ENCODE data around the gene ELOVL7. TPM values are rescaled to one million over a fixed set of nuclear protein-coding genes. Genes with fewer than 3 reads are reported as not detected.

ELOVL7 gene
- total RNA-seq, 2 donors from 2014 or later = 2.7 to 5.9 TPM

GRCh38 chr5:60852317-60852716, 8.2 kb upstream of the ELOVL7 start:
- no peaks in the 10 kb centered on the region for H3K9me3 Mint-ChIP-seq
- no peak for DNase-seq

GRCh38 chr5:60851626-60852025, 7.6 kb upstream of the ELOVL7 start:
- Mint-ChIP-seq H3K9me3 (no peaks in the 10 kb centered on the region), H3K4me1 (ENCODE audit: low read depth) (no peaks in the 10 kb centered on the region), H3K27ac (no peak overlapping the region), H3K4me3 (no peak overlapping the region), H3K27me3 (ENCODE audit: low read depth) (peaks cover 2% of the 10 kb centered on the region), H3K36me3 (ENCODE audit: insufficient read depth in 2 of 2) (no peaks in the 10 kb centered on the region)
- ATAC-seq (replicated peaks in 1 of 2) = no peak
- DNase-seq = no peak

More at GRCh38 chr5:60852317-60852716, 8.2 kb upstream of the ELOVL7 start:
- Mint-ChIP-seq H3K4me1 (ENCODE audit: low read depth) (no peaks in the 10 kb centered on the region), H3K4me3 (no peak overlapping the region), H3K27me3 (ENCODE audit: low read depth) (no peaks in the 10 kb centered on the region), H3K36me3 (ENCODE audit: insufficient read depth in 2 of 2) (no peaks in the 10 kb centered on the region), H3K27ac (no peak overlapping the region)
- no peak for ATAC-seq (replicated peaks in 1 of 2)

- H3K27me3 Mint-ChIP-seq (ENCODE audit: low read depth) = peaks cover 46% of the 10 kb centered on the region
- no peak overlapping the region for H3K4me3 Mint-ChIP-seq
- no peaks in the 10 kb centered on the region for H3K9me3 Mint-ChIP-seq
- peaks cover 1 to 4% of the 10 kb centered on the region in 2 donors for H3K36me3 Mint-ChIP-seq (ENCODE audit: insufficient read depth in 2 of 2)
- H3K4me1 Mint-ChIP-seq (ENCODE audit: low read depth) = peaks cover 7% of the 10 kb centered on the region
- peak overlapping the region; percentile 1 for H3K27ac Mint-ChIP-seq
- ATAC-seq (replicated peaks in 1 of 2) = no peak
- DNase-seq = no peak
Observed at GRCh38 chr5:60846298-60846697, 2.2 kb upstream of the ELOVL7 start.

GRCh38 chr5:60843386-60843935, 608 bp downstream of the ELOVL7 start:
- peak; percentile 24 to 43 for ATAC-seq (replicated peaks in 1 of 2)
- Mint-ChIP-seq H3K9me3 (no peaks in the 10 kb centered on the region), H3K27ac (no peak overlapping the region), H3K36me3 (ENCODE audit: insufficient read depth in 2 of 2) (peaks cover 1 to 4% of the 10 kb centered on the region in 2 donors), H3K4me1 (ENCODE audit: low read depth) (peaks cover 7% of the 10 kb centered on the region), H3K4me3 (peak overlapping the region; percentile 76 to 92), H3K27me3 (ENCODE audit: low read depth) (peaks cover 56% of the 10 kb centered on the region)
- peak; percentile 25 to 33 for DNase-seq

- Mint-ChIP-seq H3K27me3 (ENCODE audit: low read depth) (peaks cover 56% of the 10 kb centered on the region), H3K36me3 (ENCODE audit: insufficient read depth in 2 of 2) (peaks cover 1 to 4% of the 10 kb centered on the region in 2 donors), H3K27ac (no peak overlapping the region), H3K4me1 (ENCODE audit: low read depth) (peaks cover 7% of the 10 kb centered on the region), H3K4me3 (peak overlapping the region; percentile 76 to 92), H3K9me3 (no peaks in the 10 kb centered on the region)
- ATAC-seq (replicated peaks in 1 of 2) (no peak), DNase-seq (no peak)
Observed at GRCh38 chr5:60842871-60843385, 1.1 kb downstream of the ELOVL7 start.

- Mint-ChIP-seq H3K36me3 (ENCODE audit: insufficient read depth in 2 of 2) (peaks cover 1 to 4% of the 10 kb centered on the region in 2 donors), H3K4me3 (no peak overlapping the region), H3K9me3 (no peaks in the 10 kb centered on the region), H3K4me1 (ENCODE audit: low read depth) (peaks cover 7% of the 10 kb centered on the region), H3K27ac (no peak overlapping the region), H3K27me3 (ENCODE audit: low read depth) (peaks cover 51% of the 10 kb centered on the region)
- ATAC-seq (replicated peaks in 1 of 2) (no peak), DNase-seq (no peak)
Observed at GRCh38 chr5:60841361-60841760, 2.7 kb downstream of the ELOVL7 start.

- Mint-ChIP-seq H3K27me3 (ENCODE audit: low read depth) (peaks cover 8% of the 10 kb centered on the region), H3K4me3 (no peak overlapping the region), H3K36me3 (ENCODE audit: insufficient read depth in 2 of 2) (no peaks in the 10 kb centered on the region), H3K9me3 (no peaks in the 10 kb centered on the region), H3K27ac (no peak overlapping the region), H3K4me1 (ENCODE audit: low read depth) (no peaks in the 10 kb centered on the region)
- no peak for ATAC-seq (replicated peaks in 1 of 2)
- no peak for DNase-seq
Observed at GRCh38 chr5:60836131-60836530, 7.9 kb downstream of the ELOVL7 start.

- Mint-ChIP-seq H3K27me3 (ENCODE audit: low read depth) (peaks cover 7% of the 10 kb centered on the region), H3K9me3 (no peaks in the 10 kb centered on the region), H3K4me1 (ENCODE audit: low read depth) (peaks cover 5% of the 10 kb centered on the region), H3K27ac (no peak overlapping the region), H3K4me3 (no peak overlapping the region), H3K36me3 (ENCODE audit: insufficient read depth in 2 of 2) (no peaks in the 10 kb centered on the region)
- DNase-seq (no peak), ATAC-seq (replicated peaks in 1 of 2) (no peak)
Observed at GRCh38 chr5:60835554-60835953, 8.5 kb downstream of the ELOVL7 start.

- DNase-seq (no peak), ATAC-seq (replicated peaks in 1 of 2) (no peak)
- H3K27ac Mint-ChIP-seq = no peak overlapping the region
- no peak overlapping the region for H3K4me3 Mint-ChIP-seq
- no peaks in the 10 kb centered on the region for H3K9me3 Mint-ChIP-seq
- H3K36me3 Mint-ChIP-seq (ENCODE audit: insufficient read depth in 2 of 2) = no peaks in the 10 kb centered on the region
- no peaks in the 10 kb centered on the region for H3K27me3 Mint-ChIP-seq (ENCODE audit: low read depth)
- peaks cover 19% of the 10 kb centered on the region for H3K4me1 Mint-ChIP-seq (ENCODE audit: low read depth)
Observed at GRCh38 chr5:60833520-60833919, 10.5 kb downstream of the ELOVL7 start.

- Mint-ChIP-seq H3K27ac (peak overlapping the region; percentile 91), H3K27me3 (ENCODE audit: low read depth) (peaks cover 8% of the 10 kb centered on the region), H3K4me1 (ENCODE audit: low read depth) (peaks cover 29% of the 10 kb centered on the region), H3K4me3 (peak overlapping the region in 1 of 2 donors; percentile 89), H3K36me3 (ENCODE audit: insufficient read depth in 2 of 2) (no peaks in the 10 kb centered on the region), H3K9me3 (no peaks in the 10 kb centered on the region)
- DNase-seq (no peak), ATAC-seq (replicated peaks in 1 of 2) (no peak)
Observed at GRCh38 chr5:60830581-60831127, 13.4 kb downstream of the ELOVL7 start.

GRCh38 chr5:60829490-60830266, 14.4 kb downstream of the ELOVL7 start:
- no peaks in the 10 kb centered on the region for H3K36me3 Mint-ChIP-seq (ENCODE audit: insufficient read depth in 2 of 2)
- peak overlapping the region; percentile 98 for H3K27ac Mint-ChIP-seq
- DNase-seq = peak; percentile 12 to 27
- H3K4me1 Mint-ChIP-seq (ENCODE audit: low read depth) = peaks cover 29% of the 10 kb centered on the region
- peak overlapping the region; percentile 44 to 89 for H3K4me3 Mint-ChIP-seq
- peak; percentile 95 for ATAC-seq (replicated peaks in 1 of 2)
- H3K27me3 Mint-ChIP-seq (ENCODE audit: low read depth) = peaks cover 8% of the 10 kb centered on the region
- H3K9me3 Mint-ChIP-seq = no peaks in the 10 kb centered on the region

GRCh38 chr5:60827201-60827600, 16.9 kb downstream of the ELOVL7 start:
- no peak overlapping the region for H3K4me3 Mint-ChIP-seq
- no peak for DNase-seq
- no peaks in the 10 kb centered on the region for H3K9me3 Mint-ChIP-seq
- peaks cover 29% of the 10 kb centered on the region for H3K4me1 Mint-ChIP-seq (ENCODE audit: low read depth)
- H3K27ac Mint-ChIP-seq = no peak overlapping the region
- peaks cover 8% of the 10 kb centered on the region for H3K27me3 Mint-ChIP-seq (ENCODE audit: low read depth)
- ATAC-seq (replicated peaks in 1 of 2) = no peak
- H3K36me3 Mint-ChIP-seq (ENCODE audit: insufficient read depth in 2 of 2) = no peaks in the 10 kb centered on the region

GRCh38 chr5:60826653-60827052, 17.4 kb downstream of the ELOVL7 start:
- H3K27me3 Mint-ChIP-seq (ENCODE audit: low read depth) = peaks cover 8% of the 10 kb centered on the region
- no peak for DNase-seq
- H3K4me1 Mint-ChIP-seq (ENCODE audit: low read depth) = peaks cover 29% of the 10 kb centered on the region
- peak overlapping the region; percentile 30 for H3K27ac Mint-ChIP-seq
- no peaks in the 10 kb centered on the region for H3K36me3 Mint-ChIP-seq (ENCODE audit: insufficient read depth in 2 of 2)
- peak overlapping the region in 1 of 2 donors; percentile 18 for H3K4me3 Mint-ChIP-seq
- ATAC-seq (replicated peaks in 1 of 2) = no peak
- no peaks in the 10 kb centered on the region for H3K9me3 Mint-ChIP-seq
